HEK293 (cell line): ENCODE measurements around the gene SDF2.

Experiments
- CTCF ChIA-PET: fragments of 350-600 bp; formaldehyde crosslinking; extraction: SDS; loops from one replicate; lab custom pipeline; 2021; ENCODE audit warnings: antibody characterized with exemption; lab: Yijun Ruan, JAX
- POLR2A ChIA-PET: fragments of 300-600 bp; formaldehyde crosslinking; extraction: SDS; loops from one replicate; lab custom pipeline; 2020; ENCODE audit warnings: antibody characterized with exemption, inconsistent platforms; lab: Yijun Ruan, JAX
- H3K27ac ChIP-seq: fragments of 200-500 bp; sonication (Bioruptor generic); 2 replicates; pipeline ENCODE4 v1.5.1; 2014; ENCODE audit warnings: low read depth, low read length, control low read depth, inconsistent platforms; ENCODE audit errors: extremely low read depth
- H3K36me3 ChIP-seq, 2 experiments: fragments of 200-500 bp in 1 of 2; sonication (Bioruptor generic) in 1 of 2; 1 replicate in 1 of 2; 2 replicates in 1 of 2; pipeline ENCODE4 v1.5.1; 2014 to 2017; ENCODE audit warnings: inconsistent platforms in 2 of 2, low read length in 2 of 2; ENCODE audit not compliant: control insufficient read depth in 2 of 2, insufficient read depth in 1 of 2
- H3K4me1 ChIP-seq: fragments of 200-500 bp; sonication (Bioruptor generic); 2 replicates; pipeline ENCODE4 v1.5.1; 2014; ENCODE audit warnings: mild to moderate bottlenecking, low read length, inconsistent platforms; ENCODE audit not compliant: control insufficient read depth, insufficient read depth
- H3K4me3 ChIP-seq: 2 replicates; pipeline ENCODE4 v1.5.1; 2011; ENCODE audit warnings: low read depth, mild to moderate bottlenecking, control low read depth, low read length, moderate library complexity
- H3K9me3 ChIP-seq: fragments of 200-500 bp; sonication (Bioruptor generic); 2 replicates; pipeline ENCODE4 v1.5.1; 2014; ENCODE audit warnings: low read depth, low read length, inconsistent platforms; ENCODE audit not compliant: control insufficient read depth, insufficient read depth
- CTCF ChIP-seq: fragments of 450-650 bp; formaldehyde crosslinking; IDR thresholded peaks from 2 replicates; pipeline ENCODE4 v1.5.1; 2016; ENCODE audit warnings: missing biosample characterization, missing genetic modification characterization
- EGR2 ChIP-seq: fragments of 450-650 bp; formaldehyde crosslinking; IDR thresholded peaks from 2 replicates; pipeline ENCODE4 v1.5.1; 2016; ENCODE audit warnings: low read depth, missing biosample characterization, missing genetic modification characterization
- FEZF1 ChIP-seq: fragments of 450-650 bp; formaldehyde crosslinking; IDR thresholded peaks from 2 replicates; pipeline ENCODE4 v1.5.1; 2016; ENCODE audit warnings: missing biosample characterization, missing genetic modification characterization
- IKZF3 ChIP-seq: fragments of 450-650 bp; IDR thresholded peaks from 2 replicates; pipeline ENCODE4 v1.5.0; 2018; ENCODE audit warnings: missing biosample characterization, mild to moderate bottlenecking, missing genetic modification characterization, moderate library complexity
- PRDM1 ChIP-seq: fragments of 450-650 bp; formaldehyde crosslinking; IDR thresholded peaks from 2 replicates; pipeline ENCODE4; 2016; ENCODE audit warnings: missing biosample characterization, missing genetic modification characterization
- TRIM28 ChIP-seq: IDR thresholded peaks from 2 replicates; pipeline ENCODE4 v1.6.1; 2011; ENCODE audit warnings: low read length, control low read depth, borderline replicate concordance
- ZBTB10 ChIP-seq: fragments of 450-650 bp; formaldehyde crosslinking; IDR thresholded peaks from 2 replicates; pipeline ENCODE4 v1.5.1; 2016; ENCODE audit warnings: missing biosample characterization, missing genetic modification characterization
- ZBTB48 ChIP-seq: fragments of 450-650 bp; formaldehyde crosslinking; IDR thresholded peaks from 2 replicates; pipeline ENCODE4 v1.5.1; 2016; ENCODE audit warnings: missing biosample characterization, missing genetic modification characterization
- ZBTB7A ChIP-seq: fragments of 450-650 bp; formaldehyde crosslinking; IDR thresholded peaks from 2 replicates; pipeline ENCODE4 v1.5.1; 2016; ENCODE audit warnings: low read depth, missing biosample characterization, missing genetic modification characterization
- ZFHX2 ChIP-seq: fragments of 450-650 bp; formaldehyde crosslinking; conservative IDR thresholded peaks from 2 replicates; pipeline ENCODE4 v1.5.1; 2016; ENCODE audit warnings: missing biosample characterization, missing genetic modification characterization
- ZNF133 ChIP-seq: fragments of 450-650 bp; formaldehyde crosslinking; IDR thresholded peaks from 2 replicates; pipeline ENCODE4 v1.5.1; 2016; ENCODE audit warnings: missing biosample characterization, missing genetic modification characterization
- ZNF184 ChIP-seq: fragments of 450-650 bp; IDR thresholded peaks from 2 replicates; pipeline ENCODE4 v1.5.1; 2018; ENCODE audit warnings: missing biosample characterization, mild to moderate bottlenecking, missing genetic modification characterization
- ZNF2 ChIP-seq: fragments of 450-650 bp; formaldehyde crosslinking; IDR thresholded peaks from 2 replicates; pipeline ENCODE4 v1.5.1; 2016; ENCODE audit warnings: missing biosample characterization, missing genetic modification characterization
- ZNF23 ChIP-seq: fragments of 450-650 bp; formaldehyde crosslinking; IDR thresholded peaks from 2 replicates; pipeline ENCODE4 v1.5.1; 2016; ENCODE audit warnings: missing biosample characterization, missing genetic modification characterization, borderline replicate concordance
- ZNF248 ChIP-seq: fragments of 450-650 bp; formaldehyde crosslinking; IDR thresholded peaks from 2 replicates; pipeline ENCODE4 v1.5.1; 2017; ENCODE audit warnings: missing biosample characterization, missing genetic modification characterization
- ZNF404 ChIP-seq: fragments of 450-650 bp; formaldehyde crosslinking; IDR thresholded peaks from 2 replicates; pipeline ENCODE4 v1.5.1; 2017; ENCODE audit warnings: missing biosample characterization, missing genetic modification characterization
- ZNF600 ChIP-seq: fragments of 450-650 bp; formaldehyde crosslinking; IDR thresholded peaks from 2 replicates; pipeline ENCODE4 v1.5.1; 2016; ENCODE audit warnings: missing biosample characterization, missing genetic modification characterization
- ZNF792 ChIP-seq: fragments of 450-650 bp; formaldehyde crosslinking; IDR thresholded peaks from 2 replicates; pipeline ENCODE4 v1.5.1; 2016; ENCODE audit warnings: missing biosample characterization, missing genetic modification characterization
- ZSCAN30 ChIP-seq: fragments of 450-650 bp; IDR thresholded peaks from 2 replicates; pipeline ENCODE4 v1.5.1; 2018; ENCODE audit warnings: missing biosample characterization, mild to moderate bottlenecking, missing genetic modification characterization, moderate library complexity
- TF ChIP-seq, protein P1 (sequence below): fragments of 450-650 bp; formaldehyde crosslinking; IDR thresholded peaks from 2 replicates; pipeline ENCODE4 v1.5.1; 2017; ENCODE audit warnings: missing biosample characterization, missing genetic modification characterization
- TF ChIP-seq, protein P2 (sequence below): fragments of 450-650 bp; formaldehyde crosslinking; IDR thresholded peaks from 2 replicates; pipeline ENCODE4 v1.5.1; 2016; ENCODE audit warnings: missing biosample characterization, missing genetic modification characterization

SDF2 gene

GRCh38 chr17:28702752-28703150, 41.0 kb upstream of the SDF2 start:
- ChIA-PET CTCF (interaction anchor here (2.0 kb wide), 1 partner anchor 9 kb away, joined by 6 read pairs; the partner anchor contains the start of gene PROCA1), POLR2A (interaction anchor here (1.4 to 10.5 kb wide), 6 partner anchors 8 to 49 kb away, joined by 4 to 190 read pairs (median 6); partner anchors contain the start of genes PROCA1 and RPL23A)
- H3K4me1 ChIP-seq: no peaks in the 10 kb centered on the region
- H3K27ac ChIP-seq: peak overlapping the region; percentile 5; the same call in 1 of the 2 replicates
- TF ChIP-seq ZBTB10 (tag by site-specific recombination) (no peak), PRDM1 (tag by site-specific recombination) (no peak), CTCF (tag by site-specific recombination) (no peak), IKZF3 (tag by site-specific recombination) (no peak), TRIM28 (no peak), ZBTB7A (no peak), ZNF23 (tag by site-specific recombination) (no peak), ZNF792 (no peak), ZNF133 (tag by site-specific recombination) (no peak), ZNF248 (tag by site-specific recombination) (no peak)
- TF ChIP-seq, protein P1, sequence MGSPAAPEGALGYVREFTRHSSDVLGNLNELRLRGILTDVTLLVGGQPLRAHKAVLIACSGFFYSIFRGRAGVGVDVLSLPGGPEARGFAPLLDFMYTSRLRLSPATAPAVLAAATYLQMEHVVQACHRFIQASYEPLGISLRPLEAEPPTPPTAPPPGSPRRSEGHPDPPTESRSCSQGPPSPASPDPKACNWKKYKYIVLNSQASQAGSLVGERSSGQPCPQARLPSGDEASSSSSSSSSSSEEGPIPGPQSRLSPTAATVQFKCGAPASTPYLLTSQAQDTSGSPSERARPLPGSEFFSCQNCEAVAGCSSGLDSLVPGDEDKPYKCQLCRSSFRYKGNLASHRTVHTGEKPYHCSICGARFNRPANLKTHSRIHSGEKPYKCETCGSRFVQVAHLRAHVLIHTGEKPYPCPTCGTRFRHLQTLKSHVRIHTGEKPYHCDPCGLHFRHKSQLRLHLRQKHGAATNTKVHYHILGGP (tag by site-specific recombination): no peak
- TF ChIP-seq, protein P2, sequence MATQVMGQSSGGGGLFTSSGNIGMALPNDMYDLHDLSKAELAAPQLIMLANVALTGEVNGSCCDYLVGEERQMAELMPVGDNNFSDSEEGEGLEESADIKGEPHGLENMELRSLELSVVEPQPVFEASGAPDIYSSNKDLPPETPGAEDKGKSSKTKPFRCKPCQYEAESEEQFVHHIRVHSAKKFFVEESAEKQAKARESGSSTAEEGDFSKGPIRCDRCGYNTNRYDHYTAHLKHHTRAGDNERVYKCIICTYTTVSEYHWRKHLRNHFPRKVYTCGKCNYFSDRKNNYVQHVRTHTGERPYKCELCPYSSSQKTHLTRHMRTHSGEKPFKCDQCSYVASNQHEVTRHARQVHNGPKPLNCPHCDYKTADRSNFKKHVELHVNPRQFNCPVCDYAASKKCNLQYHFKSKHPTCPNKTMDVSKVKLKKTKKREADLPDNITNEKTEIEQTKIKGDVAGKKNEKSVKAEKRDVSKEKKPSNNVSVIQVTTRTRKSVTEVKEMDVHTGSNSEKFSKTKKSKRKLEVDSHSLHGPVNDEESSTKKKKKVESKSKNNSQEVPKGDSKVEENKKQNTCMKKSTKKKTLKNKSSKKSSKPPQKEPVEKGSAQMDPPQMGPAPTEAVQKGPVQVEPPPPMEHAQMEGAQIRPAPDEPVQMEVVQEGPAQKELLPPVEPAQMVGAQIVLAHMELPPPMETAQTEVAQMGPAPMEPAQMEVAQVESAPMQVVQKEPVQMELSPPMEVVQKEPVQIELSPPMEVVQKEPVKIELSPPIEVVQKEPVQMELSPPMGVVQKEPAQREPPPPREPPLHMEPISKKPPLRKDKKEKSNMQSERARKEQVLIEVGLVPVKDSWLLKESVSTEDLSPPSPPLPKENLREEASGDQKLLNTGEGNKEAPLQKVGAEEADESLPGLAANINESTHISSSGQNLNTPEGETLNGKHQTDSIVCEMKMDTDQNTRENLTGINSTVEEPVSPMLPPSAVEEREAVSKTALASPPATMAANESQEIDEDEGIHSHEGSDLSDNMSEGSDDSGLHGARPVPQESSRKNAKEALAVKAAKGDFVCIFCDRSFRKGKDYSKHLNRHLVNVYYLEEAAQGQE: no peak
- H3K36me3 ChIP-seq: peaks cover 8 to 85% of the 10 kb centered on the region in 2 experiments
- H3K9me3 ChIP-seq: no peaks in the 10 kb centered on the region
- no peak overlapping the region for H3K4me3 ChIP-seq

GRCh38 chr17:28702026-28702751, 40.5 kb upstream of the SDF2 start:
- peak; percentile 51 for TF ChIP-seq PRDM1 (tag by site-specific recombination)
- peak; percentile 93 for TF ChIP-seq ZFHX2 (tag by site-specific recombination)
- TF ChIP-seq FEZF1 (tag by site-specific recombination): no peak
- TF ChIP-seq EGR2 (tag by site-specific recombination): peak; percentile 73
- no peak for TF ChIP-seq ZSCAN30 (tag by site-specific recombination)
- TF ChIP-seq ZNF404 (tag by site-specific recombination): no peak
- peak; percentile 43; the same call in 1 of the 2 replicates for TF ChIP-seq ZNF600 (tag by site-specific recombination)
- no peak for TF ChIP-seq ZBTB48 (tag by site-specific recombination)
- no peak for TF ChIP-seq ZNF184 (tag by site-specific recombination)
- no peak for TF ChIP-seq ZNF2 (tag by site-specific recombination)
- TF ChIP-seq, all 188 proteins: peak for 4
- Histone ChIP-seq H3K27ac (no peak overlapping the region), H3K36me3 (peaks cover 13 to 90% of the 10 kb centered on the region in 2 experiments), H3K4me1 (no peaks in the 10 kb centered on the region), H3K4me3 (no peak overlapping the region), H3K9me3 (no peaks in the 10 kb centered on the region)
- ChIA-PET POLR2A (interaction anchor here (1.4 to 10.5 kb wide), 6 partner anchors 9 to 50 kb away, joined by 4 to 190 read pairs (median 6); partner anchors contain the start of genes PROCA1 and RPL23A), CTCF (interaction anchor here (2.0 kb wide), 1 partner anchor 9 kb away, joined by 6 read pairs; the partner anchor contains the start of gene PROCA1)
